GM18909 (cell line): Measurements from ENCODE around the gene PRRC2A.

ENCODE experiments used
- ATAC-seq: cut with Tn5 transposase; IDR thresholded peaks from one replicate; pipeline ENCODE4 v1.9.1; 2021; ENCODE audit warnings: mild to moderate bottlenecking; ENCODE audit not compliant: unreplicated experiment, poor library complexity

Gene PRRC2A

GRCh38 chr6:31620586-31621319, at the start of gene PRRC2A:
PRRC2A (plus strand) TSS chr6:31620715; CDS start chr6:31622790, 2,075 bp downstream.
- ATAC-seq, result peak; percentile 43

GRCh38 chr6:31572041-31572911, 48.2 kb upstream of the PRRC2A start, which contains the start of gene LTA:
LTA (plus strand) TSS chr6:31572289; CDS start chr6:31572743, 454 bp downstream.
- peak; percentile 42 for ATAC-seq

- no peak for ATAC-seq
These were observed 47.0 kb upstream of the PRRC2A start for GRCh38 chr6:31573239-31574105.

- ATAC-seq, result no peak
These were observed 46.1 kb upstream of the PRRC2A start for GRCh38 chr6:31574106-31575061.

GRCh38 chr6:31575335-31575901, 45.1 kb upstream of the PRRC2A start, which contains the start of gene TNF:
TNF (plus strand) TSS chr6:31575565; CDS start chr6:31575742, 177 bp downstream.
- ATAC-seq, result no peak

- ATAC-seq, result no peak
These were observed 44.4 kb upstream of the PRRC2A start for GRCh38 chr6:31575952-31576685.

- no peak for ATAC-seq
These were observed 43.5 kb upstream of the PRRC2A start for GRCh38 chr6:31576897-31577578.

GRCh38 chr6:31577579-31577966, 42.9 kb upstream of the PRRC2A start:
- ATAC-seq, result no peak

GRCh38 chr6:31578184-31579118, 42.1 kb upstream of the PRRC2A start:
- no peak for ATAC-seq

- ATAC-seq, result no peak
These were observed 41.4 kb upstream of the PRRC2A start for GRCh38 chr6:31579119-31579505.

- ATAC-seq, result no peak
These were observed 40.7 kb upstream of the PRRC2A start for GRCh38 chr6:31579546-31580437.

GRCh38 chr6:31580438-31580740, 40.1 kb upstream of the PRRC2A start:
- ATAC-seq, result no peak

- peak; percentile 68 for ATAC-seq
These were observed 39.6 kb upstream of the PRRC2A start for GRCh38 chr6:31580807-31581433.

GRCh38 chr6:31581434-31582229, 38.9 kb upstream of the PRRC2A start:
- no peak for ATAC-seq

- no peak for ATAC-seq
These were observed 38.3 kb upstream of the PRRC2A start, which contains the start of gene LTB for GRCh38 chr6:31582230-31582643. LTB (minus strand) TSS chr6:31582424; CDS start chr6:31582417, 7 bp downstream.
